Uterus (tissue), 2 donors: ENCODE results near the gene OPRPN.

ENCODE experiments used
- POLR2A ChIP-seq, 2 donors: fragments of 450-650 bp; IDR thresholded peaks; one replicate each; pipeline ENCODE4 v1.6.1; 2016; ENCODE audit warnings: antibody characterized with exemption in 2 of 2, mild to moderate bottlenecking in 1 of 2, moderate library complexity in 1 of 2
- TF ChIP-seq, protein P1 (sequence below), 4 experiments: fragments of 200-600 bp in 2 of 4; fragments of 450-650 bp in 2 of 4; sonication (generic) in 2 of 4; IDR thresholded peaks; one replicate each; pipeline ENCODE4 v1.5.1; 2016 to 2019; ENCODE audit warnings: antibody characterized with exemption in 4 of 4, mild to moderate bottlenecking in 2 of 4, moderate library complexity in 1 of 4

- TF ChIP-seq, protein P1, sequence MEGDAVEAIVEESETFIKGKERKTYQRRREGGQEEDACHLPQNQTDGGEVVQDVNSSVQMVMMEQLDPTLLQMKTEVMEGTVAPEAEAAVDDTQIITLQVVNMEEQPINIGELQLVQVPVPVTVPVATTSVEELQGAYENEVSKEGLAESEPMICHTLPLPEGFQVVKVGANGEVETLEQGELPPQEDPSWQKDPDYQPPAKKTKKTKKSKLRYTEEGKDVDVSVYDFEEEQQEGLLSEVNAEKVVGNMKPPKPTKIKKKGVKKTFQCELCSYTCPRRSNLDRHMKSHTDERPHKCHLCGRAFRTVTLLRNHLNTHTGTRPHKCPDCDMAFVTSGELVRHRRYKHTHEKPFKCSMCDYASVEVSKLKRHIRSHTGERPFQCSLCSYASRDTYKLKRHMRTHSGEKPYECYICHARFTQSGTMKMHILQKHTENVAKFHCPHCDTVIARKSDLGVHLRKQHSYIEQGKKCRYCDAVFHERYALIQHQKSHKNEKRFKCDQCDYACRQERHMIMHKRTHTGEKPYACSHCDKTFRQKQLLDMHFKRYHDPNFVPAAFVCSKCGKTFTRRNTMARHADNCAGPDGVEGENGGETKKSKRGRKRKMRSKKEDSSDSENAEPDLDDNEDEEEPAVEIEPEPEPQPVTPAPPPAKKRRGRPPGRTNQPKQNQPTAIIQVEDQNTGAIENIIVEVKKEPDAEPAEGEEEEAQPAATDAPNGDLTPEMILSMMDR (IDR thresholded peaks at IDR 0.05) = no peak
- no peak for TF ChIP-seq POLR2A (IDR thresholded peaks at IDR 0.05)
Observed at GRCh38 chr4:70452946-70453345, 55.2 kb downstream of the OPRPN start.
